WTC11 (cell line): ENCODE data around the gene MCF2L.

ENCODE experiments used
- ELF4 ChIP-seq: sonication (generic); formaldehyde crosslinking; IDR thresholded peaks from 2 replicates; pipeline ENCODE4 v1.8.1; 2022; ENCODE audit warnings: low read depth, mild to moderate bottlenecking, moderate library complexity, missing genetic modification reagents
- IRF2 ChIP-seq: sonication (generic); formaldehyde crosslinking; IDR thresholded peaks from 2 replicates; pipeline ENCODE4 v1.8.0; 2022; ENCODE audit warnings: low read depth, missing genetic modification reagents, borderline replicate concordance
- JUN ChIP-seq: sonication (generic); formaldehyde crosslinking; IDR thresholded peaks from 2 replicates; pipeline ENCODE4 v1.8.0; 2023; ENCODE audit warnings: mild to moderate bottlenecking, missing genetic modification reagents
- KAT7 ChIP-seq: sonication (generic); formaldehyde crosslinking; IDR thresholded peaks from 2 replicates; pipeline ENCODE4 v1.8.1; 2023; ENCODE audit warnings: missing genetic modification reagents, mild to moderate bottlenecking, borderline replicate concordance
- NR2C2 ChIP-seq: sonication (generic); formaldehyde crosslinking; IDR thresholded peaks from 2 replicates; pipeline ENCODE4 v1.8.0; 2022; ENCODE audit warnings: mild to moderate bottlenecking, missing genetic modification reagents
- ZBTB21 ChIP-seq: sonication (generic); formaldehyde crosslinking; IDR thresholded peaks from 2 replicates; pipeline ENCODE4 v1.8.1; 2023; ENCODE audit warnings: mild to moderate bottlenecking, missing genetic modification reagents, borderline replicate concordance
- TF ChIP-seq, protein P1 (sequence below): sonication (generic); formaldehyde crosslinking; conservative IDR thresholded peaks from 2 replicates; pipeline ENCODE4 v1.8.1; 2022; ENCODE audit warnings: mild to moderate bottlenecking, missing genetic modification reagents
- TF ChIP-seq, protein P2 (sequence below): fragments of 200-600 bp; IDR thresholded peaks from 2 replicates; pipeline ENCODE4 v1.8.0; 2022; ENCODE audit warnings: antibody characterized with exemption
- TF ChIP-seq, protein P3 (sequence below): sonication (generic); formaldehyde crosslinking; IDR thresholded peaks from 2 replicates; pipeline ENCODE4 v1.8.0; 2022; ENCODE audit warnings: mild to moderate bottlenecking, missing genetic modification reagents
- TF ChIP-seq, protein P4 (sequence below): sonication (generic); formaldehyde crosslinking; IDR thresholded peaks from 2 replicates; pipeline ENCODE4 v1.8.1; 2022; ENCODE audit warnings: mild to moderate bottlenecking, moderate library complexity, missing genetic modification reagents
- TF ChIP-seq, protein P5 (sequence below): sonication (generic); formaldehyde crosslinking; IDR thresholded peaks from 2 replicates; pipeline ENCODE4 v1.8.1; 2023; ENCODE audit warnings: mild to moderate bottlenecking, missing genetic modification reagents, moderate library complexity

DNA sequence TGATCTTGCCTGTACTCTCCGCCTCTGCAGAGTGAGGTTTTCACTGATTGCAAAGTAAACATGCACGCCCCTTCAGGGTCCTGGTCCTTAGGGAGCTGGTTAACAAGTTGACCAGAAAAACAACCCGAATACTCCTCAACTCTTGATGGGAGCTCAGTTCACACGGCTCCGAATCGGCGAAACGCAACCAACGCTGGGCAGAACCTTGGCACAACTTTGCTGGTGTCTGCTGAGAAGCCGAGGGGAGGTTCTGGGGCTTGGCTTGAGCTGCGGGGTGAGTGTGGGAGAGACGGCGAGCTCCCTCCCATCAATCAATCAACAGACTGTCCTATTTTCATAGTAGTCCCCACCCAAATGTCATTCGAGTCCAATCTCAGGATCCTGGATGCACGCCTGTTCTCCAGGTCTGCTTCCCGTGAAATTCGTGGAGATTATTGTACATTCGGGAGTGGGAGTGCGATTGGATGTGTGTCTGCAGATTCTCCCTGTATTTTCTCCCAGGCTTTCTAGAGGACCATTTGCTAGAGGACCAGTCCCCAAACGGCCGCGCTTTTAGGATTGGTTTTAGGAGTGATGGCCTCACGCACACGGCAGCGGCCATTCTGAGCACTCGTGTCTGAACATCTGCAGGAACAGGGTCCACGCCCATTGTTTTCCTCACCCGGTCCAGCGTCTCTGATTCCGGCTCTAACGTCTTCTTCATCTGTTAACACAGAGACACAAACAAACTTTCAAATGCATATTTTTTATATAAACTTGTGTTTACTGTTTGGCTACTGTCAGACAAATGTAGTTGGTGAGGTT, 85.0 kb downstream of the MCF2L start:
- TF ChIP-seq ZBTB21 (CRISPR knock-in tag), result no peak
- TF ChIP-seq, protein P1, sequence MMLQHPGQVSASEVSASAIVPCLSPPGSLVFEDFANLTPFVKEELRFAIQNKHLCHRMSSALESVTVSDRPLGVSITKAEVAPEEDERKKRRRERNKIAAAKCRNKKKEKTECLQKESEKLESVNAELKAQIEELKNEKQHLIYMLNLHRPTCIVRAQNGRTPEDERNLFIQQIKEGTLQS (CRISPR knock-in tag), result no peak
- TF ChIP-seq, protein P2, sequence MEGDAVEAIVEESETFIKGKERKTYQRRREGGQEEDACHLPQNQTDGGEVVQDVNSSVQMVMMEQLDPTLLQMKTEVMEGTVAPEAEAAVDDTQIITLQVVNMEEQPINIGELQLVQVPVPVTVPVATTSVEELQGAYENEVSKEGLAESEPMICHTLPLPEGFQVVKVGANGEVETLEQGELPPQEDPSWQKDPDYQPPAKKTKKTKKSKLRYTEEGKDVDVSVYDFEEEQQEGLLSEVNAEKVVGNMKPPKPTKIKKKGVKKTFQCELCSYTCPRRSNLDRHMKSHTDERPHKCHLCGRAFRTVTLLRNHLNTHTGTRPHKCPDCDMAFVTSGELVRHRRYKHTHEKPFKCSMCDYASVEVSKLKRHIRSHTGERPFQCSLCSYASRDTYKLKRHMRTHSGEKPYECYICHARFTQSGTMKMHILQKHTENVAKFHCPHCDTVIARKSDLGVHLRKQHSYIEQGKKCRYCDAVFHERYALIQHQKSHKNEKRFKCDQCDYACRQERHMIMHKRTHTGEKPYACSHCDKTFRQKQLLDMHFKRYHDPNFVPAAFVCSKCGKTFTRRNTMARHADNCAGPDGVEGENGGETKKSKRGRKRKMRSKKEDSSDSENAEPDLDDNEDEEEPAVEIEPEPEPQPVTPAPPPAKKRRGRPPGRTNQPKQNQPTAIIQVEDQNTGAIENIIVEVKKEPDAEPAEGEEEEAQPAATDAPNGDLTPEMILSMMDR, result no peak
- no peak for TF ChIP-seq ELF4
- TF ChIP-seq, protein P3, sequence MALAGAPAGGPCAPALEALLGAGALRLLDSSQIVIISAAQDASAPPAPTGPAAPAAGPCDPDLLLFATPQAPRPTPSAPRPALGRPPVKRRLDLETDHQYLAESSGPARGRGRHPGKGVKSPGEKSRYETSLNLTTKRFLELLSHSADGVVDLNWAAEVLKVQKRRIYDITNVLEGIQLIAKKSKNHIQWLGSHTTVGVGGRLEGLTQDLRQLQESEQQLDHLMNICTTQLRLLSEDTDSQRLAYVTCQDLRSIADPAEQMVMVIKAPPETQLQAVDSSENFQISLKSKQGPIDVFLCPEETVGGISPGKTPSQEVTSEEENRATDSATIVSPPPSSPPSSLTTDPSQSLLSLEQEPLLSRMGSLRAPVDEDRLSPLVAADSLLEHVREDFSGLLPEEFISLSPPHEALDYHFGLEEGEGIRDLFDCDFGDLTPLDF (CRISPR knock-in tag), result no peak
- TF ChIP-seq IRF2 (CRISPR knock-in tag), result no peak
- TF ChIP-seq, protein P4, sequence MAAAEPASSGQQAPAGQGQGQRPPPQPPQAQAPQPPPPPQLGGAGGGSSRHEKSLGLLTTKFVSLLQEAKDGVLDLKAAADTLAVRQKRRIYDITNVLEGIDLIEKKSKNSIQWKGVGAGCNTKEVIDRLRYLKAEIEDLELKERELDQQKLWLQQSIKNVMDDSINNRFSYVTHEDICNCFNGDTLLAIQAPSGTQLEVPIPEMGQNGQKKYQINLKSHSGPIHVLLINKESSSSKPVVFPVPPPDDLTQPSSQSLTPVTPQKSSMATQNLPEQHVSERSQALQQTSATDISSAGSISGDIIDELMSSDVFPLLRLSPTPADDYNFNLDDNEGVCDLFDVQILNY, result no peak
- TF ChIP-seq, protein P5, sequence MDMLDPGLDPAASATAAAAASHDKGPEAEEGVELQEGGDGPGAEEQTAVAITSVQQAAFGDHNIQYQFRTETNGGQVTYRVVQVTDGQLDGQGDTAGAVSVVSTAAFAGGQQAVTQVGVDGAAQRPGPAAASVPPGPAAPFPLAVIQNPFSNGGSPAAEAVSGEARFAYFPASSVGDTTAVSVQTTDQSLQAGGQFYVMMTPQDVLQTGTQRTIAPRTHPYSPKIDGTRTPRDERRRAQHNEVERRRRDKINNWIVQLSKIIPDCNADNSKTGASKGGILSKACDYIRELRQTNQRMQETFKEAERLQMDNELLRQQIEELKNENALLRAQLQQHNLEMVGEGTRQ, result no peak
- TF ChIP-seq KAT7 (CRISPR knock-in tag), result no peak
- no peak for TF ChIP-seq NR2C2
- no peak for TF ChIP-seq JUN (CRISPR knock-in tag)
